Stimulated activated memory B cell treated with anti-CD40 and anti-IgM and Interleukin-4, amounts not matched to agents 10 μg/mL and 1 μg/mL and 100 μg/mL, for 72 hours (primary cell): Measurements from ENCODE around the gene CLTA.
"Not testable (repeated sequence)": the region's sequence is repeated elsewhere in the genome, so short reads cannot be mapped to it uniquely, and the experiment has no call there.

Source experiments
- ATAC-seq: fragments of 150-1000 bp; cut with Tn5 transposase; 2 replicates; pipeline ENCODE4 v1.10.0; 2021
- H3K27ac Mint-ChIP-seq: one replicate; pipeline ENCODE4 v1.8.0; 2022; ENCODE audit warnings: mild to moderate bottlenecking, mixed read lengths
- H3K27me3 Mint-ChIP-seq: one replicate; pipeline ENCODE4 v1.8.0; 2022; ENCODE audit warnings: mixed read lengths
- H3K36me3 Mint-ChIP-seq: one replicate; pipeline ENCODE4 v1.8.0; 2022; ENCODE audit warnings: mixed read lengths
- H3K4me1 Mint-ChIP-seq: one replicate; pipeline ENCODE4 v1.8.0; 2022; ENCODE audit warnings: mixed read lengths
- H3K4me3 Mint-ChIP-seq: one replicate; pipeline ENCODE4 v1.8.0; 2022; ENCODE audit warnings: mild to moderate bottlenecking, moderate library complexity, mixed read lengths
- H3K9me3 Mint-ChIP-seq: one replicate; pipeline ENCODE4 v1.8.0; 2022; ENCODE audit warnings: mixed read lengths

The CLTA gene

DNA sequence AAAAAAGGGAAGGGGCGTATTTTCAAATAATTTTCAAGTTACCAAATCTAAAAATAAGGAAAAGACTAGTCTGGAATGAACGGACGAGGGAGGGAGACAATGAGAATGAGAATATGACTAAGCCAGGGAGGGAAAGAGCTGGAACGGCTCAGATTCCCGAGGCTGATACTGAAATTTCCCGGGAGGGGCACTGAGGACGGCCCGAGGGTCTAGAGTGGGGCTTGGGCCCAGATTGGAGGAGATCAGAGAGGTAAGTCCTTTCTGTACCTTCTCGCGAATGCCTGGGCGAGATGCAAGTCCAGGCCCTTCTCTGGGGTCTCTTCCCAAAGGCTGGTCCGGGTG lies 24.9 kb upstream of the CLTA start:
- peak overlapping the region; percentile 77 for H3K27ac Mint-ChIP-seq
- peak overlapping the region; percentile 45 for H3K4me3 Mint-ChIP-seq

GRCh38 chr9:36166168-36166927 lies 24.4 kb upstream of the CLTA start:
- Mint-ChIP-seq H3K4me3 (peak overlapping the region; percentile 81), H3K27me3 (peaks cover 6% of the 10 kb centered on the region), H3K27ac (peak overlapping the region; percentile 77), H3K9me3 (no peaks in the 10 kb centered on the region), H3K36me3 (no peaks in the 10 kb centered on the region), H3K4me1 (peaks cover 9% of the 10 kb centered on the region)
- ATAC-seq, result peak; percentile 96

More for the DNA sequence above, 24.9 kb upstream of the CLTA start:
- Mint-ChIP-seq H3K36me3 (no peaks in the 10 kb centered on the region), H3K4me1 (peaks cover 9% of the 10 kb centered on the region), H3K27me3 (peaks cover under 1% of the 10 kb centered on the region), H3K9me3 (no peaks in the 10 kb centered on the region)
- no peak for ATAC-seq

GRCh38 chr9:36169166-36169565 lies 21.6 kb upstream of the CLTA start, which contains the start of gene CCIN:
CCIN (plus strand) TSS chr9:36169388; CDS start chr9:36169503, 115 bp downstream.
- peaks cover 9% of the 10 kb centered on the region for H3K4me1 Mint-ChIP-seq
- H3K27ac Mint-ChIP-seq, result no peak within 1 kb of the TSS
- no peaks in the 10 kb centered on the region for H3K36me3 Mint-ChIP-seq
- H3K4me3 Mint-ChIP-seq, result no peak within 1 kb of the TSS
- no peak for ATAC-seq
- no peaks in the 10 kb centered on the region for H3K9me3 Mint-ChIP-seq
- peaks cover 21% of the 10 kb centered on the region for H3K27me3 Mint-ChIP-seq

GRCh38 chr9:36169708-36170107 lies 21.0 kb upstream of the CLTA start:
- no peak for ATAC-seq
- H3K27ac Mint-ChIP-seq, result no peak overlapping the region
- H3K4me3 Mint-ChIP-seq, result no peak overlapping the region
- H3K4me1 Mint-ChIP-seq, result peaks cover 9% of the 10 kb centered on the region
- no peaks in the 10 kb centered on the region for H3K36me3 Mint-ChIP-seq
- H3K9me3 Mint-ChIP-seq, result no peaks in the 10 kb centered on the region
- H3K27me3 Mint-ChIP-seq, result peaks cover 24% of the 10 kb centered on the region

- Mint-ChIP-seq H3K27ac (no peak overlapping the region), H3K27me3 (peaks cover 30% of the 10 kb centered on the region), H3K4me1 (peaks cover 9% of the 10 kb centered on the region), H3K36me3 (no peaks in the 10 kb centered on the region), H3K9me3 (no peaks in the 10 kb centered on the region), H3K4me3 (no peak overlapping the region)
- no peak for ATAC-seq
Measured at GRCh38 chr9:36170531-36170930, 20.2 kb upstream of the CLTA start.

GRCh38 chr9:36173861-36174260 lies 16.9 kb upstream of the CLTA start:
- Mint-ChIP-seq H3K4me1 (peaks cover 6% of the 10 kb centered on the region), H3K27me3 (peaks cover 39% of the 10 kb centered on the region), H3K9me3 (no peaks in the 10 kb centered on the region), H3K4me3 (no peak overlapping the region), H3K36me3 (no peaks in the 10 kb centered on the region), H3K27ac (no peak overlapping the region)
- ATAC-seq, result no peak

- Mint-ChIP-seq H3K4me3 (no peak overlapping the region), H3K27ac (no peak overlapping the region), H3K27me3 (peaks cover 41% of the 10 kb centered on the region), H3K4me1 (peaks cover 6% of the 10 kb centered on the region), H3K9me3 (peaks cover 3% of the 10 kb centered on the region), H3K36me3 (no peaks in the 10 kb centered on the region)
- no peak for ATAC-seq
Measured at GRCh38 chr9:36174271-36174670, 16.4 kb upstream of the CLTA start.

DNA sequence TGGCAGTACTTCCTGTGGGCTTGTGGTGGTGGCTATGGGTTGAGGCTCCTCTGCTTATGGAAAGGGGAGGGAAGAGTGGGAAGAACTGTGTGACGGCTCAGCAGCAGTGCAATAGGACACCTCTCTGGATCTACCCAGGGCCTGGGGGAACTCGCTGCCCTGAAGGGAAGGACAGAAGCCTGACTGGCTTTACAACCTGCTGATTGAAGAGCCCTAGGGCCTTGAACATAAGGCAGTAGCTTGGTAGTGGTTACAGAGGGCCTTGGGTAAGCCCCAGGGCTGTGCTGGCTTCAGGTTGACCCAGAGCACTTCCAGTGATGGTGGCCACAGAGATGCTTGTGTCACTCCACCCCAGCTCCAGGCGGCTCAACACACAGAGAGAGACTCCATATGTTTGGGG lies 16.0 kb upstream of the CLTA start:
- Mint-ChIP-seq H3K27me3 (peaks cover 41% of the 10 kb centered on the region), H3K36me3 (no peaks in the 10 kb centered on the region), H3K4me1 (peaks cover 6% of the 10 kb centered on the region), H3K27ac (no peak overlapping the region), H3K9me3 (peaks cover 3% of the 10 kb centered on the region), H3K4me3 (no peak overlapping the region)
- ATAC-seq, result no peak

- H3K4me1 Mint-ChIP-seq, ATAC-seq, H3K36me3 Mint-ChIP-seq, H3K9me3 Mint-ChIP-seq, H3K4me3 Mint-ChIP-seq, H3K27ac Mint-ChIP-seq: not testable (repeated sequence)
- peaks cover 41% of the 10 kb centered on the region for H3K27me3 Mint-ChIP-seq
Measured at GRCh38 chr9:36175209-36175608, 15.5 kb upstream of the CLTA start.

GRCh38 chr9:36176496-36176895 lies 14.2 kb upstream of the CLTA start:
- H3K27ac Mint-ChIP-seq, result not testable (repeated sequence)

DNA sequence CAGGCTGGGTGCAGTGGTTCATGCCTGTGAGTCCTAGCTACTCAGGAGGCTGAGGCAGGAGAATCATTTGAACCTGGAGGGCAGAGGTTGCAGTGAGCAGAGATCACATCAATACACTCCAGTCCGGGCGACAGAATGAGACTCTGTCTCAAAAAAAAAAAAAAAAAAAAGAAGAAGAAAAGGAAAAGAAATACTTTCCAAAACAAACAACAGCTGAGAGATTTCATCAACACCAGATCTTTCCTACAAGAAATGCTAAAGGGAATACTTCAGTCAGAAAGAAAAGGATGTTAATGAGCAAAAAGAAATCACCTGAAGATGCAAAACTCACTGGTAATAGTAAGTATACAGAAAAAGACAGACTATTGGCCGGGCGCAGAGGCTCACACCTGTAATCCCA lies 13.2 kb upstream of the CLTA start:
- Mint-ChIP-seq H3K27ac (no peak overlapping the region), H3K4me3 (no peak overlapping the region), H3K4me1 (peaks cover 6% of the 10 kb centered on the region), H3K9me3 (peaks cover 3% of the 10 kb centered on the region), H3K27me3 (peaks cover 30% of the 10 kb centered on the region), H3K36me3 (no peaks in the 10 kb centered on the region)
- ATAC-seq, result no peak

More at GRCh38 chr9:36176496-36176895, 14.2 kb upstream of the CLTA start:
- peaks cover 34% of the 10 kb centered on the region for H3K27me3 Mint-ChIP-seq
- H3K9me3 Mint-ChIP-seq, ATAC-seq, H3K4me3 Mint-ChIP-seq, H3K36me3 Mint-ChIP-seq, H3K4me1 Mint-ChIP-seq: not testable (repeated sequence)

GRCh38 chr9:36180243-36180642 lies 10.5 kb upstream of the CLTA start:
- ATAC-seq, H3K36me3 Mint-ChIP-seq, H3K9me3 Mint-ChIP-seq, H3K4me1 Mint-ChIP-seq, H3K27ac Mint-ChIP-seq, H3K4me3 Mint-ChIP-seq: not testable (repeated sequence)
- peaks cover 12% of the 10 kb centered on the region for H3K27me3 Mint-ChIP-seq

- Mint-ChIP-seq H3K36me3 (no peaks in the 10 kb centered on the region), H3K4me1 (peaks cover 19% of the 10 kb centered on the region), H3K27ac (no peak overlapping the region), H3K4me3 (no peak overlapping the region), H3K9me3 (no peaks in the 10 kb centered on the region), H3K27me3 (no peaks in the 10 kb centered on the region)
- ATAC-seq, result no peak
Measured at GRCh38 chr9:36187414-36187813, 3.3 kb upstream of the CLTA start.

GRCh38 chr9:36188212-36188611 lies 2.5 kb upstream of the CLTA start:
- ATAC-seq, result no peak
- Mint-ChIP-seq H3K27me3 (no peaks in the 10 kb centered on the region), H3K4me1 (peaks cover 27% of the 10 kb centered on the region), H3K36me3 (no peaks in the 10 kb centered on the region), H3K9me3 (no peaks in the 10 kb centered on the region), H3K4me3 (no peak overlapping the region), H3K27ac (no peak overlapping the region)

GRCh38 chr9:36189976-36190375 lies 745 bp upstream of the CLTA start:
- peaks cover 16% of the 10 kb centered on the region for H3K36me3 Mint-ChIP-seq
- no peaks in the 10 kb centered on the region for H3K9me3 Mint-ChIP-seq
- H3K4me1 Mint-ChIP-seq, result peaks cover 45% of the 10 kb centered on the region
- ATAC-seq, result no peak
- H3K27me3 Mint-ChIP-seq, result no peaks in the 10 kb centered on the region
- peak overlapping the region; percentile 85 for H3K27ac Mint-ChIP-seq
- H3K4me3 Mint-ChIP-seq, result peak overlapping the region; percentile 83

- Mint-ChIP-seq H3K36me3 (peaks cover 21% of the 10 kb centered on the region), H3K27ac (peak overlapping the region; percentile 85), H3K27me3 (no peaks in the 10 kb centered on the region), H3K9me3 (no peaks in the 10 kb centered on the region), H3K4me3 (peak overlapping the region; percentile 83), H3K4me1 (peaks cover 50% of the 10 kb centered on the region)
- ATAC-seq, result peak; percentile 24
Measured at GRCh38 chr9:36191290-36191645, 547 bp downstream of the CLTA start.
